ENCODE measurements around the gene HSD17B8.

HSD17B8 gene

GRCh38 chr6:33166363-33166762 lies 38.1 kb upstream of the HSD17B8 start:
- no peaks in the 10 kb centered on the region for H3K36me3 ChIP-seq (ENCODE audit: control insufficient read depth, insufficient read depth, low read length)
- H3K9ac ChIP-seq (ENCODE audit: low read length): no peak overlapping the region
- no peak overlapping the region for H3K27ac ChIP-seq (ENCODE audit: low read depth, low read length)
- H3K4me1 ChIP-seq (ENCODE audit: control insufficient read depth, insufficient read depth, low read length): peaks cover 7% of the 10 kb centered on the region
- H3K9me3 ChIP-seq (ENCODE audit: control insufficient read depth, insufficient read depth, low read depth, low read length): no peaks in the 10 kb centered on the region
- peaks cover 30% of the 10 kb centered on the region for H3K27me3 ChIP-seq (ENCODE audit: control insufficient read depth, insufficient read depth, low read length)
- no peak overlapping the region for H3K4me3 ChIP-seq (ENCODE audit: low read depth, low read length)

GRCh38 chr6:33166811-33167210 lies 37.6 kb upstream of the HSD17B8 start:
- H3K9ac ChIP-seq (ENCODE audit: low read length): no peak overlapping the region

GRCh38 chr6:33167374-33168283 lies 36.8 kb upstream of the HSD17B8 start:
- no peaks in the 10 kb centered on the region for H3K4me1 ChIP-seq (ENCODE audit: control insufficient read depth, insufficient read depth, low read length)
- H3K9me3 ChIP-seq (ENCODE audit: control insufficient read depth, insufficient read depth, low read depth, low read length): no peaks in the 10 kb centered on the region
- H3K27me3 ChIP-seq (ENCODE audit: control insufficient read depth, insufficient read depth, low read length): peaks cover 18% of the 10 kb centered on the region
- H3K9ac ChIP-seq (ENCODE audit: low read length): no peak overlapping the region
- H3K36me3 ChIP-seq (ENCODE audit: control insufficient read depth, insufficient read depth, low read length): no peaks in the 10 kb centered on the region
- H3K4me3 ChIP-seq (ENCODE audit: low read depth, low read length): no peak overlapping the region
- H3K27ac ChIP-seq (ENCODE audit: low read depth, low read length): no peak overlapping the region

More at GRCh38 chr6:33166811-33167210, 37.6 kb upstream of the HSD17B8 start:
- H3K36me3 ChIP-seq (ENCODE audit: control insufficient read depth, insufficient read depth, low read length): no peaks in the 10 kb centered on the region
- no peak overlapping the region for H3K27ac ChIP-seq (ENCODE audit: low read depth, low read length)
- H3K9me3 ChIP-seq (ENCODE audit: control insufficient read depth, insufficient read depth, low read depth, low read length): no peaks in the 10 kb centered on the region
- peaks cover 26% of the 10 kb centered on the region for H3K27me3 ChIP-seq (ENCODE audit: control insufficient read depth, insufficient read depth, low read length)
- H3K4me1 ChIP-seq (ENCODE audit: control insufficient read depth, insufficient read depth, low read length): peaks cover 6% of the 10 kb centered on the region; the same call in 1 of the 2 replicates
- no peak overlapping the region for H3K4me3 ChIP-seq (ENCODE audit: low read depth, low read length)

- H3K4me1 ChIP-seq (ENCODE audit: control insufficient read depth, insufficient read depth, low read length): no peaks in the 10 kb centered on the region
- H3K36me3 ChIP-seq (ENCODE audit: control insufficient read depth, insufficient read depth, low read length): no peaks in the 10 kb centered on the region
- peaks cover 16% of the 10 kb centered on the region; the same call in 1 of the 2 replicates for H3K27me3 ChIP-seq (ENCODE audit: control insufficient read depth, insufficient read depth, low read length)
- H3K4me3 ChIP-seq (ENCODE audit: low read depth, low read length): no peak overlapping the region
- H3K9ac ChIP-seq (ENCODE audit: low read length): no peak overlapping the region
- H3K9me3 ChIP-seq (ENCODE audit: control insufficient read depth, insufficient read depth, low read depth, low read length): no peaks in the 10 kb centered on the region
- no peak overlapping the region for H3K27ac ChIP-seq (ENCODE audit: low read depth, low read length)
These were observed 36.2 kb upstream of the HSD17B8 start for GRCh38 chr6:33168284-33168601.

GRCh38 chr6:33168639-33169038 lies 35.8 kb upstream of the HSD17B8 start:
- no peaks in the 10 kb centered on the region for H3K9me3 ChIP-seq (ENCODE audit: control insufficient read depth, insufficient read depth, low read depth, low read length)
- no peak overlapping the region for H3K4me3 ChIP-seq (ENCODE audit: low read depth, low read length)
- H3K27ac ChIP-seq (ENCODE audit: low read depth, low read length): no peak overlapping the region
- peaks cover 15% of the 10 kb centered on the region; the same call in 1 of the 2 replicates for H3K27me3 ChIP-seq (ENCODE audit: control insufficient read depth, insufficient read depth, low read length)
- H3K36me3 ChIP-seq (ENCODE audit: control insufficient read depth, insufficient read depth, low read length): no peaks in the 10 kb centered on the region
- H3K4me1 ChIP-seq (ENCODE audit: control insufficient read depth, insufficient read depth, low read length): no peaks in the 10 kb centered on the region
- no peak overlapping the region for H3K9ac ChIP-seq (ENCODE audit: low read length)

GRCh38 chr6:33169291-33170175 lies 34.9 kb upstream of the HSD17B8 start:
- Histone ChIP-seq H3K9me3 (ENCODE audit: control insufficient read depth, insufficient read depth, low read depth, low read length) (no peaks in the 10 kb centered on the region), H3K27me3 (ENCODE audit: control insufficient read depth, insufficient read depth, low read length) (peaks cover 10% of the 10 kb centered on the region; the same call in 1 of the 2 replicates), H3K4me3 (ENCODE audit: low read depth, low read length) (no peak overlapping the region), H3K9ac (ENCODE audit: low read length) (no peak overlapping the region), H3K36me3 (ENCODE audit: control insufficient read depth, insufficient read depth, low read length) (no peaks in the 10 kb centered on the region), H3K27ac (ENCODE audit: low read depth, low read length) (no peak overlapping the region), H3K4me1 (ENCODE audit: control insufficient read depth, insufficient read depth, low read length) (no peaks in the 10 kb centered on the region)

GRCh38 chr6:33170176-33171015 lies 34.1 kb upstream of the HSD17B8 start:
- Histone ChIP-seq H3K36me3 (ENCODE audit: control insufficient read depth, insufficient read depth, low read length) (no peaks in the 10 kb centered on the region), H3K27me3 (ENCODE audit: control insufficient read depth, insufficient read depth, low read length) (peaks cover 11% of the 10 kb centered on the region; the same call in 1 of the 2 replicates), H3K4me1 (ENCODE audit: control insufficient read depth, insufficient read depth, low read length) (no peaks in the 10 kb centered on the region), H3K9me3 (ENCODE audit: control insufficient read depth, insufficient read depth, low read depth, low read length) (no peaks in the 10 kb centered on the region), H3K4me3 (ENCODE audit: low read depth, low read length) (no peak overlapping the region), H3K27ac (ENCODE audit: low read depth, low read length) (no peak overlapping the region), H3K9ac (ENCODE audit: low read length) (no peak overlapping the region)

GRCh38 chr6:33171016-33171879 lies 33.2 kb upstream of the HSD17B8 start:
- Histone ChIP-seq H3K4me3 (ENCODE audit: low read depth, low read length) (no peak overlapping the region), H3K4me1 (ENCODE audit: control insufficient read depth, insufficient read depth, low read length) (no peaks in the 10 kb centered on the region), H3K9me3 (ENCODE audit: control insufficient read depth, insufficient read depth, low read depth, low read length) (no peaks in the 10 kb centered on the region), H3K27me3 (ENCODE audit: control insufficient read depth, insufficient read depth, low read length) (peaks cover 9% of the 10 kb centered on the region; the same call in 1 of the 2 replicates), H3K27ac (ENCODE audit: low read depth, low read length) (no peak overlapping the region), H3K9ac (ENCODE audit: low read length) (no peak overlapping the region), H3K36me3 (ENCODE audit: control insufficient read depth, insufficient read depth, low read length) (no peaks in the 10 kb centered on the region)

- Histone ChIP-seq H3K9ac (ENCODE audit: low read length) (no peak overlapping the region), H3K36me3 (ENCODE audit: control insufficient read depth, insufficient read depth, low read length) (no peaks in the 10 kb centered on the region), H3K4me1 (ENCODE audit: control insufficient read depth, insufficient read depth, low read length) (no peaks in the 10 kb centered on the region), H3K9me3 (ENCODE audit: control insufficient read depth, insufficient read depth, low read depth, low read length) (no peaks in the 10 kb centered on the region), H3K27me3 (ENCODE audit: control insufficient read depth, insufficient read depth, low read length) (peaks cover 9% of the 10 kb centered on the region; the same call in 1 of the 2 replicates), H3K27ac (ENCODE audit: low read depth, low read length) (no peak overlapping the region), H3K4me3 (ENCODE audit: low read depth, low read length) (no peak overlapping the region)
These were observed 32.4 kb upstream of the HSD17B8 start for GRCh38 chr6:33171880-33172687.

Data from HUES6 (cell line).